GM18505 (cell line): ENCODE measurements around the gene NFKBIL1.
"Not testable (repeated sequence)": the region's sequence is repeated elsewhere in the genome, so short reads cannot be mapped to it uniquely, and the experiment has no call there.

Source experiments
- ATAC-seq: cut with Tn5 transposase; IDR thresholded peaks from one replicate; pipeline ENCODE4 v1.9.1; 2021; ENCODE audit not compliant: unreplicated experiment
- POLR2A ChIP-seq: IDR thresholded peaks from 4 replicates; pipeline ENCODE4 v1.6.1; 2011; ENCODE audit warnings: borderline replicate concordance; ENCODE audit not compliant: insufficient read depth, insufficient read length; ENCODE audit errors: extremely low read depth

The NFKBIL1 gene

DNA sequence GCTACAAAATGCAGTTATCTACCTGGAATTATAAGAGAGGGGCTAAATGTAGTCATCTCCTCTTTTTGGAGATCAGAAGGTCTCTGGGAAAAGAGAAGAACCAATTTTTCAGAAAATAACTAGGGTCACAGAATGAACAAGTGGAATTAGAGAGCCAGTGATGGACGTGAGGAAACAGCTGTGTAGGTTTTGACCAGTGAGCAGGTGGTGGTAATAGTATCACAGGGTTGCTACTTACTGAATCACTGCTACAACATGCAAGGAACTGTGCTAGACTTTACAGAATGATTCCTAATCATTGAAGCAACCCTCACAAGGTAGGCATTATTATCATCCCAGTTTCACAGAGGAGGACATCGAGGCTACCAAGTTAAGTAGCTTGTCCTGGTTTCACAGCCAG, 2.7 kb upstream of the NFKBIL1 start:
- TF ChIP-seq POLR2A: no peak
- no peak for ATAC-seq

DNA sequence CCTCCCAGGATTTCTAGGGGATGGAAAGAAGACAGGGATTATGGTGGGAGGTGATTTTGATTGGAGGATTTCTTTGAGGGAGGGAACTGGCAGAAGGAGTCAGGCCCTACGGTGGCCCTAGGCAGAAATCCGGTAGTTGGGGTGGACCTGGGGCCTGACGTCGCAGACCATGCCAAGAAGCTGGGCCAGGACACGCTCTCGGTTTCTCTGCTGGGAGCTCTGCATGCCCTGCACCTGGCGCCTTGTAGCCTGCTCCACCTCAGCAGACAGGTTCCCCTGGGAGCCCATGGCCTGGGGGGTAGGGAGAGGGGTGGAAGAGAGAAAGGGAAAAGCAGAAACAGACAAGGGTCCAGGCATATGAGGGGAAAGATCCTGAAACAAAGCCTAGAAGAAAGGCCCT, 2.1 kb upstream of the NFKBIL1 start:
- no peak for TF ChIP-seq POLR2A
- ATAC-seq: no peak

DNA sequence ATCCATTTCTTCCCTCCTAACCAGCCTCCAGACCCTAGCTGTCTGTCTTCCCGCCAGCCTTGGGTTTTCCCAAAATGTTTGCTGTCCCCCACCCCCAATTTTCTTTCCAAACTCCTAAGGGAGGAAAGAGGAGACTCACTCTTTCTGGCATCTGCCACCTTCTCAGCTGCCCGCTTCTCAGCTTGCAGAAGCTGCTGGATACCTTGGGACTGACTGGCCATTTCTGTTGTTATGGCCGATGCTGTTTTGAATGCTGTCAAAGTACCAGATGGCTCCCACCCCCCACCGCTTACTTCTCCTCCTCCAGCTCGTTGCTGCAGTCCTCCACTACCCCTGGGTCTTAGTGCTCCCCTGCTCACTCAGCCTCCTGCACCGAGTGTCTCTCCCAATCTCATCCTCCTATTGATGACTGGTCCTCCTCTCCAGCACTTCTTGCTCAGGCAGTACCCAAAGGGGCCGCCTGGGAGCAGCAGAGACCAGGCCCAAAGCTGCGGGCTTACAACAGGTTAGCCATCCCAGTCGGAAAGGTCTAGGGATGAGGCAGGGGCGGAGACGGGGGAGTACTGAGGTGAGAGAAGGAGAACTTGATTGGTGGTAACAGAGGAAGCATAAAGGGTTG, 960 bp upstream of the NFKBIL1 start, which contains the start of gene ATP6V1G2:
ATP6V1G2 (minus strand) TSS at position 270 of the 619 bp plus-strand sequence; CDS start at position 221, 49 bp downstream.
- ATAC-seq: peak; percentile 52
- TF ChIP-seq POLR2A: no peak

DNA sequence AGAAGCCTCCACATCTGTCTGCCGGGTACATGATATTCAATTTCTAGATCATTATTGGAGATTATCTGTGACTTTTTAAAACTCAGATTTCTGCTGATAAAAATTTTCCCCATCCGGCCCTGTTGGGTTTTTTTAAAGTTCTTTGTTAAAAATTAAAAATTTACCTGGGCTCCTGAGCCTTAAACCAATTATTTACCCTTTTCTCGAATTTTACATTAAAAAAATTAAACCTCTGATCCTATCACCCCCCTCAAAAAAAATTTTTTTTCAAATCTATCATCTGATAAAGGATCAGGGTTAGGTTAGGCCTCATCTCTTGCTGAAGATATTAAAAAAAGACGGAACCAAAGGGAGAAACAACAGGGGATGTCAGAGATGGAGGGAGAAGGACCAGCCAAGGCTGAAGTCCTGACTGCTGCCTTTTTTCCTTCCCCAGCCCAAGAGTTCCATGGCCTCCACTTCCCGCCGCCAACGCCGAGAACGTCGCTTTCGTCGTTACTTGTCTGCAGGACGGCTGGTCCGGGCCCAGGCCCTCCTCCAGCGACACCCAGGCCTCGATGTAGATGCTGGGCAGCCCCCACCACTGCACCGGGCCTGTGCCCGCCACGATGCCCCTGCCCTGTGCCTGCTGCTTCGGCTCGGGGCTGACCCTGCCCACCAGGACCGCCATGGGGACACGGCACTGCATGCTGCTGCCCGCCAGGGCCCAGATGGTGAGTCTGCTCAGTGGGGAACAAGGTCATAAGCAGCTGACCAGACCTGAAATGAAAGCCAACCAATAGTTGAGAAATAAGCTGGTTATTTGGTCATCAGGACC, 527 bp downstream of the NFKBIL1 start:
- TF ChIP-seq POLR2A: peak; percentile 22
- no peak for ATAC-seq

DNA sequence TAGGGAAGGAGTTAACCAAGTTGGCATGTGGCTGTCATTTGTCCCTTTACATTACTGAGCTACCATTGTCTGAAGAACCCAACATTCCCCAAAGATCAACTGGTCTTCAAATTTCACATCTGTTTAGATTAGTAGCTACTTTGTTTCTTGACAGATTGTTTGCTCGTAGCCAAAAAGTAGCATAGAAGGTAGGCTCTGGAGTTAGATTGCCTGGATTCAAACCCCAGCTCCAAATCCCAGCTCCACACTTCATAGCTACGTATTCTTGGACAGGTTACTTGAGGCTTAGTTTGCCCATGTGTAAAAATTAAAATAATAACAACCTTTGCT, 1.1 kb downstream of the NFKBIL1 start:
- no peak for ATAC-seq
- TF ChIP-seq POLR2A: no peak

DNA sequence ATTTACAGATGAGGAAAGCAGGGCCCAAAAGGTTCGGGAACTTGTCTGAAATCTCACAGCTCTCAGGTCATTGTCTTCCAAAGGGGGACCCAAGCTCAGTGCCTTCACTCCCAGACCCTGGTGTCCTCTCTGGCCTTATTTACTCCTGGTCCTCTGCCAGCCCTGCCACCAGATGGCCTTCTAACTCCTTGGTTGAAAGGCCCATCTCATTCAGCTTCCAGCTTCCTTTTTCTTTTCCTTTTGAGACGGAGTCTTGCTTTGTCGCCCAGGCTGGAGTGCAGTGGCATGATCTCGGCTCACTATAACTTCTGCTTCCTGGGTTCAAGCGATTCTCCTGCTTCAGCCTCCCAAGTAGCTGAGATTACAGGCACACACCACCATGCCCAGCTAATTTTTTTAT, 4.0 kb downstream of the NFKBIL1 start:
- not testable (repeated sequence) for ATAC-seq

DNA sequence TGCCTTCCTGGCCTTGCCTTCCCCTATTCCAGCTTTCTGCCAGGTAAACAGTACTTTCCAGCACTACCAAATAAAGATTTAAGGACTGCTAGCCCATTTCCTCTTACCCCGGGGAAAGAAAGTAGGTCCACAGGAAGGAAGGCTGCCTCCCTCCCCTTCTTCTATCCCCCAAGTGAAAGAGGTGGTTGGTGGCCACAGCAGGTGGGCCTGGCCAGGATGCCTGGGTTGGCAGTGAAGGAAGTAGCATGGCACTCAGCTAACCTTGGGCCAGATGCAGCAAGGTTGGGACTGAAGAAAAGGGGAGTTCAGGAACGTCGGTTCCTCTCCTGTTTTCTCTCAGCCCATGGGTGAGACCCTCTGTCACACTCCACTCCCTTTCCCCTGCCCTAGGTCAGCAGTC, 8.9 kb downstream of the NFKBIL1 start:
- no peak for TF ChIP-seq POLR2A
- no peak for ATAC-seq

DNA sequence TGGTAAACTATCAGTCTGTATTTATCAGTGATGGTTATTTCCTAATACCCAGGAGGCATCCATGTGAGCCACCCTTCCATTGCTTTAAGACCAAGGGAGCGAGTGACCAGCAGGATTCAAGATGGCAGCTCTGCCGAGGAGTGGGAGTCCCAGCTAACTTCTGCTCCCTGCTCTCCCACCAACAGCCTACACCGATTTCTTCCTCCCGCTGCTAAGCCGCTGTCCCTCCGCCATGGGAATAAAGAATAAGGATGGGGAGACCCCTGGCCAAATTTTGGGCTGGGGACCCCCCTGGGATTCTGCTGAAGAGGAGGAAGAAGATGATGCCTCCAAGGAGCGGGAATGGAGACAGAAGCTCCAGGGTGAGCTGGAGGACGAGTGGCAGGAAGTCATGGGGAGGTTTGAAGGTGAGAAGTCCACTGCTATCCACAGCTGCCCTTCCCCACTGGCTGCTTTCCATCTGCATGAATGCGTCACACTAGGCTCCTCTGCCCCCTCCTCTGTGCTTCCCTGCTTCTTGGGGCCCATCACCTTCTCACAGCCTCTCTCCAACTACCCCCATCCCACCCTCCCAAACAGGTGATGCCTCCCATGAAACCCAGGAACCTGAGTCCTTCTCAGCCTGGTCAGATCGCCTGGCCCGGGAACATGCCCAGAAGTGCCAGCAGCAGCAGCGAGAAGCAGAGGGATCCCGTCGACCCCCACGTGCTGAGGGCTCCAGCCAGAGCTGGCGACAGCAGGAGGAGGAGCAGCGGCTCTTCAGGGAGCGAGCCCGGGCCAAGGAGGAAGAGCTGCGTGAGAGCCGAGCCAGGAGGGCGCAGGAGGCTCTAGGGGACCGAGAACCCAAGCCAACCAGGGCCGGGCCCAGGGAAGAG, 10.3 kb downstream of the NFKBIL1 start:
- TF ChIP-seq POLR2A: no peak
- ATAC-seq: no peak

DNA sequence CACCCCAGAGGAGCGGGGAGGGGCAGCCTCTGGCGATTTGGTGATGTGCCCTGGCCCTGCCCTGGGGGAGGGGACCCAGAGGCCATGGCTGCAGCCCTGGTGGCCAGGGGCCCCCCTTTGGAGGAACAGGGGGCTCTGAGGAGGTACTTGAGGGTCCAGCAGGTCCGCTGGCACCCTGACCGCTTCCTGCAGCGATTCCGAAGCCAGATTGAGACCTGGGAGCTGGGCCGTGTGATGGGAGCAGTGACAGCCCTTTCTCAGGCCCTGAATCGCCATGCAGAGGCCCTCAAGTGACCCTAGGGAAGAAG, 10.9 kb downstream of the NFKBIL1 start:
- ATAC-seq: no peak
- TF ChIP-seq POLR2A: no peak

DNA sequence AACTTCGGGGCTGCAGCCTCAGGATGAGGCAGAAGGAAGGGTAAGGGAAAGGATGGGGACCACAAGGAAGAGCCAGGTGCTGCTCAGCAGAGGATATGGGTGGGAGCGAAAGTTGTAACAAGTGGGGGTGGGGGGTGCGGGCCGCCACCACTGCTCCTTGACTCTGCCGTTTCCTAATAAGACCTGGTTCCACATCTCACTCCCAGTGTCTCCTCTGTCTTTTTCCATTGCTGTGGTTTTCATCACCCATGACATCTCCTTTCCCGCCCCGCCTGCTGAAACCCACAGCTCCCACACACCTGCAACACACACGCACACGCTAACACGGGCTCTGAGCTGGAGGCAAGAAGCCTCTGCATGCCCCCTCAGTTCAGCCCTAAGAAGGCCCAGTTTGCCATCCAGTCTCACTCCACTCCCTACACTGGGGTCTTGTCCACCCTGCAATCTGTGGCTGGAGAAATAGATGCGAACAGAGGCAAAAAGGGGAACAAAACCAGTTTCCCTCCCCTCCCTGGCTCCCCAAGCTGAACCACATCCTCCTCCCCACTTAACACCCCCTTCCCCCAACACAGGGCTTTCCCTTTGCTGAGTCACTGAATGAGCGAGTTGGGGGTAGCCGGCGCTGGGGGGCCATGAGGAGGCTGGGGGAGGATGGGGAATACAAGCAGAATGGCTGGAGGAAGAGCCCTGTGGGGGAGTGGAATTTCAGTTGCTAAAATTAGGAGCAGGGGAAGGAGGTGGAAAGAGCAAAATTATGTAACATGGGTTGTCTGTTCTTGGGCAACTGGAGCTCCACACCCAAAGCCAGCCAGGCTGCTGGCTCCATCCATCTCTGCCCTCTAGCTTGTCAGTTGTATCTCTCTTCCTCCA, 11.5 kb downstream of the NFKBIL1 start:
- ATAC-seq: no peak

DNA sequence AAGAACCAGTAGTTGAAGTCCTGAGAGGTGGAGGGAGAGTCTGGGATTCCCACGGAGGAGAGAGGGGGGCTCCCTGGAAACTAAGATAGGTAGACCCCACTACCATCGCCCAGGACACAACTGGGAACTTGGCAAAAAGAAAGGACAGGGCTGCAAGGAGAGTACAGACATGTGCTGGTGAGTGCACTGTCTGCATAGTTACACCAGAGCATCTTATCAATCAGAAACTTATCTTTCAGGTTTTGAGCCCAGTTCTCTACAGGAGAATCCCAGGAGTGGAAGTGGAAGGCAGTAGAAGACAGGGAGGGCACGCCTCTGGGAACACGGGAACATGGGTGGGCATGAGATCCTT, 12.2 kb downstream of the NFKBIL1 start:
- TF ChIP-seq POLR2A: no peak
- no peak for ATAC-seq

More for the DNA sequence above, 11.5 kb downstream of the NFKBIL1 start:
- peak; percentile 67 for TF ChIP-seq POLR2A

DNA sequence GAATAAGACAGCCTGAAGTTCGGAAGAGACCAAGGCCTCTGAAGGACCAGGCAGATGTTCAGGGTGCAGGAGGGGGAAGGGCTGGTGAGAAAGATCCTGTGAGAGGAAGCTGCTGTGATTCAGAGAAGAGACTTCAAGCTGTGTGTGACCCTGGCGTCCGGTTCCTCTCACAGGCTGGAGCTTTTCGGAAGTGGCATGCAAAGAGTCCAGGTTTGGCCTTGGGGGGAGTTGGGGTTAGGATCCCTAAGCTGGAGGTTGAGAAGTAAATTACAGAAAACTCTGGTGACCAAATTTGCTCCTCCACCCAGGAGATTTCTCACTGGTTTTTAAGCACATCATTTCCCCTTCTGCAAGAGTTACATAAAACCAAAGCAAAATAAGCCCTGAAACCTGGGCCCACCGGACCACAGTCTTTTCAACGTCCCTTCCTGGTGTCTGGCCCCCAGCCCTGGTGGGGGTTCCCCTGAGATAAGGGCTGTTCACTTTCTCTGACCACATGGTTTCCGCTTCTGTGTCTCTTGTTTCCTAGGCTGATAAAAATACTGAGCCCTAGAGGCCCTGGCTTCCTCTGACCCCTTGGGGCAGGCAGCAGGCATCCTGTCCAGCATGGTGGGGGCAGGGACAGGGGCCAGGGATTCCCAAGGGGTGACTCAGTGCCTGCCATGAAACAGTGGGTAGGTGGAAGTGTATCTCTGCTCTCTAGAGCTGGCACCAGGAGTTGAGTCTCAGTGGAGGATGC, 12.7 kb downstream of the NFKBIL1 start:
- TF ChIP-seq POLR2A: peak; percentile 63
- peak; percentile 60 for ATAC-seq
